Measurements from ENCODE around the gene MAFG.

GRCh38 chr17:81921996-81922565, 5.5 kb downstream of the MAFG start:
- TF ChIP-seq, protein P1, sequence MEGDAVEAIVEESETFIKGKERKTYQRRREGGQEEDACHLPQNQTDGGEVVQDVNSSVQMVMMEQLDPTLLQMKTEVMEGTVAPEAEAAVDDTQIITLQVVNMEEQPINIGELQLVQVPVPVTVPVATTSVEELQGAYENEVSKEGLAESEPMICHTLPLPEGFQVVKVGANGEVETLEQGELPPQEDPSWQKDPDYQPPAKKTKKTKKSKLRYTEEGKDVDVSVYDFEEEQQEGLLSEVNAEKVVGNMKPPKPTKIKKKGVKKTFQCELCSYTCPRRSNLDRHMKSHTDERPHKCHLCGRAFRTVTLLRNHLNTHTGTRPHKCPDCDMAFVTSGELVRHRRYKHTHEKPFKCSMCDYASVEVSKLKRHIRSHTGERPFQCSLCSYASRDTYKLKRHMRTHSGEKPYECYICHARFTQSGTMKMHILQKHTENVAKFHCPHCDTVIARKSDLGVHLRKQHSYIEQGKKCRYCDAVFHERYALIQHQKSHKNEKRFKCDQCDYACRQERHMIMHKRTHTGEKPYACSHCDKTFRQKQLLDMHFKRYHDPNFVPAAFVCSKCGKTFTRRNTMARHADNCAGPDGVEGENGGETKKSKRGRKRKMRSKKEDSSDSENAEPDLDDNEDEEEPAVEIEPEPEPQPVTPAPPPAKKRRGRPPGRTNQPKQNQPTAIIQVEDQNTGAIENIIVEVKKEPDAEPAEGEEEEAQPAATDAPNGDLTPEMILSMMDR (IDR thresholded peaks at IDR 0.05; ENCODE audit: poor library complexity), result no peak
- TF ChIP-seq EZH2phosphoT487 (IDR thresholded peaks at IDR 0.05; ENCODE audit: low read depth, severe bottlenecking, unreplicated experiment) (no peak), EZH2 (IDR thresholded peaks at IDR 0.05; ENCODE audit: borderline replicate concordance) (no peak)

All from hepatocyte (in vitro differentiated cells).